GM19025 (cell line): ENCODE measurements around the gene TRIM28.

Experiments used
- ATAC-seq: cut with Tn5 transposase; IDR thresholded peaks from one replicate; pipeline ENCODE4 v1.9.1; 2021; ENCODE audit warnings: mild to moderate bottlenecking, low read depth, moderate library complexity; ENCODE audit not compliant: unreplicated experiment

Gene TRIM28

GRCh38 chr19:58547323-58548312, 3.8 kb downstream of the TRIM28 start:
- no peak for ATAC-seq

GRCh38 chr19:58548859-58549663, 5.2 kb downstream of the TRIM28 start:
- ATAC-seq, result no peak

- ATAC-seq, result no peak
Observed at GRCh38 chr19:58549664-58550361, 5.9 kb downstream of the TRIM28 start.

GRCh38 chr19:58550362-58551122, 6.7 kb downstream of the TRIM28 start:
- no peak for ATAC-seq

GRCh38 chr19:58551123-58551497, 7.2 kb downstream of the TRIM28 start:
- ATAC-seq, result no peak

GRCh38 chr19:58551577-58552471, 8.0 kb downstream of the TRIM28 start:
- ATAC-seq, result no peak

- no peak for ATAC-seq
Observed at GRCh38 chr19:58552655-58553054, 8.8 kb downstream of the TRIM28 start.

- no peak for ATAC-seq
Observed at GRCh38 chr19:58553799-58554493, 10.1 kb downstream of the TRIM28 start.

- ATAC-seq, result peak; percentile 22
Observed at GRCh38 chr19:58554494-58555368, 10.9 kb downstream of the TRIM28 start, which contains the start of gene CHMP2A. Gene CHMP2A (minus strand): TSS chr19:58555105. CDS start chr19:58554212, 893 bp downstream.

GRCh38 chr19:58555369-58555885, 11.6 kb downstream of the TRIM28 start:
- ATAC-seq, result no peak

GRCh38 chr19:58555920-58556621, 12.2 kb downstream of the TRIM28 start:
- ATAC-seq, result no peak

GRCh38 chr19:58556622-58557220, 12.9 kb downstream of the TRIM28 start:
- no peak for ATAC-seq

- ATAC-seq, result no peak
Observed at GRCh38 chr19:58557221-58558065, 13.6 kb downstream of the TRIM28 start.

GRCh38 chr19:58558066-58558622, 14.3 kb downstream of the TRIM28 start, which contains the start of gene UBE2M:
Gene UBE2M (minus strand): TSS chr19:58558611. CDS start chr19:58558381, 230 bp downstream.
- peak; percentile 2 for ATAC-seq
